CD4-positive, alpha-beta memory T cell (primary cell): ENCODE results near the gene GRM5. TPM values are rescaled to one million over a fixed set of nuclear protein-coding genes. Genes with fewer than 3 reads are reported as not detected.
A peak's percentile ranks its signal among the peaks of the same experiment; 100 is the strongest.

Experiments used
- CTCF ChIA-PET: fragments of 350-600 bp; sonication (Branson Sonifier 250); formaldehyde crosslinking; loops from one replicate; lab custom pipeline; 2021; ENCODE audit warnings: inconsistent platforms; ENCODE audit not compliant: partially characterized antibody; lab: Charles Lee
- POLR2A ChIA-PET: fragments of 350-600 bp; sonication (Branson Sonifier 250); formaldehyde crosslinking; loops from one replicate; lab custom pipeline; 2021; ENCODE audit not compliant: partially characterized antibody; lab: Charles Lee
- DNase-seq, 5 donors: peaks; one replicate each; pipeline versions ENCODE4 v3.0.0 to v3.0.0-alpha.2; 2020 to 2022; ENCODE audit warnings: mixed read lengths in 1 of 5
- H3K27ac ChIP-seq: one replicate; pipeline ENCODE4 v1.7.0; 2013; ENCODE audit warnings: low read depth, low read length
- H3K27me3 ChIP-seq: 2 replicates; pipeline ENCODE4 v1.7.0; 2013; ENCODE audit warnings: mild to moderate bottlenecking, low read length, moderate library complexity; ENCODE audit not compliant: insufficient read depth
- H3K36me3 ChIP-seq: 2 replicates; pipeline ENCODE4 v1.7.0; 2013; ENCODE audit warnings: mild to moderate bottlenecking, low read length, moderate library complexity; ENCODE audit not compliant: insufficient read depth
- H3K4me1 ChIP-seq: 2 replicates; pipeline ENCODE4 v1.7.0; 2013; ENCODE audit warnings: mild to moderate bottlenecking, low read length, moderate library complexity; ENCODE audit not compliant: insufficient read depth
- H3K4me3 ChIP-seq, 2 donors: one replicate each; pipeline ENCODE4 v1.7.0; 2013; ENCODE audit warnings: low read length in 2 of 2, mild to moderate bottlenecking in 1 of 2
- H3K9me3 ChIP-seq, 2 donors: one replicate each; pipeline ENCODE4 v1.7.0; 2013; ENCODE audit warnings: low read length in 2 of 2, control low read depth in 1 of 2; ENCODE audit not compliant: control insufficient read depth in 1 of 2
- H3K27ac Mint-ChIP-seq, 7 donors: one replicate each; pipeline ENCODE4 v1.8.0; 2020 to 2021; ENCODE audit warnings: mixed read lengths in 7 of 7, mild to moderate bottlenecking in 6 of 7, inconsistent platforms in 3 of 7, moderate library complexity in 3 of 7
- H3K27me3 Mint-ChIP-seq, 2 donors: one replicate each; pipeline ENCODE4 v1.8.0; 2020 to 2021; ENCODE audit warnings: mixed read lengths in 2 of 2
- H3K36me3 Mint-ChIP-seq, 2 donors: one replicate each; pipeline ENCODE4 v1.8.0; 2020 to 2021; ENCODE audit warnings: mixed read lengths in 2 of 2, inconsistent platforms in 1 of 2, mild to moderate bottlenecking in 1 of 2
- H3K4me1 Mint-ChIP-seq, 4 donors: one replicate each; pipeline ENCODE4 v1.8.0; 2020 to 2021; ENCODE audit warnings: mixed read lengths in 4 of 4, mild to moderate bottlenecking in 1 of 4
- H3K4me3 Mint-ChIP-seq, 8 donors: one replicate each; pipeline ENCODE4 v1.8.0; 2020 to 2021; ENCODE audit warnings: mixed read lengths in 8 of 8, mild to moderate bottlenecking in 7 of 8, moderate library complexity in 6 of 8, inconsistent platforms in 3 of 8
- H3K9me3 Mint-ChIP-seq, 8 donors: one replicate each; pipeline ENCODE4 v1.8.0; 2020 to 2021; ENCODE audit warnings: mixed read lengths in 8 of 8, mild to moderate bottlenecking in 5 of 8, inconsistent platforms in 3 of 8, moderate library complexity in 1 of 8
- intact Hi-C: fragments of 100-400 bp; cut with micrococcal nuclease; formaldehyde crosslinking; loops from one replicate; pipeline ENCODE4 v1.15.1; 2023
- polyA plus RNA-seq, 2 donors: library from polyadenylated mRNA; unstranded; fragments of 300-500 nt; fragmentation: Illumina TruSeq; gene quantifications; one replicate each; pipeline ENCODE4 v1.2.3, GENCODE V29; 2021
- total RNA-seq, 2 experiments: library from RNA; stranded (reverse); gene quantifications; one replicate each; pipeline ENCODE4 v1.2.3, GENCODE V29; 2021

The GRM5 gene
- total and polyA plus RNA-seq, 4 experiments from 2014 or later: not detected

DNA sequence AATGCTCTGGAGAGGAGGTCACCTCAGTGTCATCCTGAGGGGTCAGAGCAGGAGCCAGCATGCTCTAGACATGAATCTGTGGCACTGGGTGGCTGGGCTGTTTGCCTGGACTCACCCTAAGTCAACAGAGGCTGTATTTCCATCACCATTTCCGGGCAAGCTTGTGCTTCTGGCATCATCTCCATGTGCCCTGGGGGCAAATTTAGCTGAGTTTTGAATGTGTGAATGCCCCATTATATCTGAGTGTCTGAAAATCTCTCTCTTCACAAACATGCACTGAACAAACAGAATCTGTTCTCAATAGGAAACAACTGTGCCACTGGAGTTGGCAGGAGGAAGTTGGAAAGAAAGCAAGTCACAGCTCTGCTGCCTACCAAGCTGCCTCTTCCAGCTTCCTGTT, 356.2 kb downstream of the GRM5 start:
- intact Hi-C loops: no loop called here
- POLR2A ChIA-PET: no interaction called here
- CTCF ChIA-PET: no interaction called here

DNA sequence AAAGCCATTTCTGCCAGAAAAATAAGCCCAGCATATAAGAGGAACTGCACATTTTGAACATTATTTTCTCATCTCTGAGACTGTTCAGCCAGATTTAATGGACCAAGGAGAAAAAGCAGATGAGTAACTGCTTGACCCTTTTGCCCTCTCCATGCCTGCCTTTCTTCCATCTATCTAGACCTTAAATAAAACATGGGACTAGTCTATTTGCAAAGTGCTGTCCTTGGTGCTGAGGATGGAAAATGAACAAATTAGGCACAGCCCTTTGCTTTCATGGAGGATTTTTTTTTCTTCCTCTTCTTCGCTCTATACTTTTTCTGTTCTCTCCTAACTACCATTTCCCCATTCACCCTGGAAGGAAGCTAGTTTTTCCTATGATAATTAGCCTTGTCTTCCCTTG, 361.3 kb downstream of the GRM5 start:
- H3K27ac Mint-ChIP-seq: no peak overlapping the region
- intact Hi-C loops: no loop called here

More for the DNA sequence above, 356.2 kb downstream of the GRM5 start:
- no peak overlapping the region for H3K27ac ChIP-seq
- H3K4me3 ChIP-seq: no peak overlapping the region
- no peak for DNase-seq
- H3K4me3 Mint-ChIP-seq: no peak overlapping the region
- H3K9me3 ChIP-seq: no peaks in the 10 kb centered on the region
- H3K27me3 ChIP-seq: no peaks in the 10 kb centered on the region
- no peaks in the 10 kb centered on the region for H3K4me1 ChIP-seq
- H3K9me3 Mint-ChIP-seq: peaks cover 0 to 6% (median under 1%) of the 10 kb centered on the region in 8 donors
- no peaks in the 10 kb centered on the region for H3K4me1 Mint-ChIP-seq
- H3K36me3 ChIP-seq: no peaks in the 10 kb centered on the region
- H3K27ac Mint-ChIP-seq: no peak overlapping the region
- H3K36me3 Mint-ChIP-seq: no peaks in the 10 kb centered on the region
- no peaks in the 10 kb centered on the region for H3K27me3 Mint-ChIP-seq

DNA sequence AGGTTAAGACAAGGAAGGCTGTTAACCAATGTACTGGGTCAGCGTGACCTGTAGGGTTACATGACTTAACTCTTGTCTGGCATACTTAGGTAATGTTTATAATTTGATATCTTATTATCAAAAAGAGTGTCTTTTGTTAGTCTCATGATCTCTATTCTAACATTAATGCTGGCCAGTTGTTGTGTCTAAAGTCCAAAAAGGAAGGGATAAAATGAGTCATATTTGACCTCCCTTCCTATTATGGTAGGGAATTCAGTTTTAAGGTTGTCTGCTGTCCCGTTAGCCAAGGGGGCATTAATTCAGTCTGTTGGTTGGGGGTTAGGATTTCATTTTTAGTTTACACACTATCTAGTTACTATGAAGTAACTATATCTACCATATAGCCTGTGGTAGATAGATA, 364.0 kb downstream of the GRM5 start:
- H3K36me3 Mint-ChIP-seq: no peaks in the 10 kb centered on the region
- Histone ChIP-seq H3K27me3 (no peaks in the 10 kb centered on the region), H3K27ac (no peak overlapping the region), H3K4me1 (no peaks in the 10 kb centered on the region), H3K9me3 (no peaks in the 10 kb centered on the region), H3K4me3 (no peak overlapping the region), H3K36me3 (no peaks in the 10 kb centered on the region)
- no peak overlapping the region for H3K27ac Mint-ChIP-seq
- DNase-seq: no peak
- H3K27me3 Mint-ChIP-seq: peaks cover 0 to 1% of the 10 kb centered on the region in 2 donors
- intact Hi-C loops: no loop called here
- ChIA-PET CTCF (no interaction called here), POLR2A (no interaction called here)
- peaks cover 0 to 9% (median under 1%) of the 10 kb centered on the region in 8 donors for H3K9me3 Mint-ChIP-seq
- no peaks in the 10 kb centered on the region for H3K4me1 Mint-ChIP-seq
- no peak overlapping the region for H3K4me3 Mint-ChIP-seq

More for the DNA sequence above, 361.3 kb downstream of the GRM5 start:
- no peaks in the 10 kb centered on the region for H3K27me3 ChIP-seq
- Mint-ChIP-seq H3K27me3 (no peaks in the 10 kb centered on the region), H3K36me3 (no peaks in the 10 kb centered on the region), H3K4me1 (no peaks in the 10 kb centered on the region), H3K4me3 (no peak overlapping the region), H3K9me3 (peaks cover 0 to 9% (median under 1%) of the 10 kb centered on the region in 8 donors)
- CTCF ChIA-PET: no interaction called here
- no peak overlapping the region for H3K4me3 ChIP-seq
- POLR2A ChIA-PET: no interaction called here
- no peaks in the 10 kb centered on the region for H3K36me3 ChIP-seq
- no peaks in the 10 kb centered on the region for H3K9me3 ChIP-seq
- no peak overlapping the region for H3K27ac ChIP-seq
- no peaks in the 10 kb centered on the region for H3K4me1 ChIP-seq
- DNase-seq: no peak

DNA sequence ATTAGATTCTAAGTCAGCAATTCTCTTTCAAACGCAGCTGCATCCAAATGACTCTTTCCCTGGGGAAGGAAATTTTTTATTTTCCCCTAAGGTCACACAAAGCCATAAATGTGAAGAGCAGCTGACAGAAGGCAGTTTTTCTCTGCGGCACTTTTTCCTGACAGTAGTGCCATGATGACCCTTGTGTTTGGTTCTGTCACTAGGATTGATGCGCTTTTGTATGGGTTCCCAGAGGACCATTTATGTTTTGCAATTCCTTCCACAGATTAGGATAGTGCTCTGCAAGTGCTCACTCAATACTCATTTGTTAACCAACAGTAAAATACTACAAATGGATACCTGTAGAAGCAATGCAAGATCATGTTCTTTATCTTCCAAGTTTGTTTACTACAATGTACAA, 368.6 kb downstream of the GRM5 start:
- H3K27ac Mint-ChIP-seq: no peak overlapping the region
- intact Hi-C loops: no loop called here
- no peak for DNase-seq

DNA sequence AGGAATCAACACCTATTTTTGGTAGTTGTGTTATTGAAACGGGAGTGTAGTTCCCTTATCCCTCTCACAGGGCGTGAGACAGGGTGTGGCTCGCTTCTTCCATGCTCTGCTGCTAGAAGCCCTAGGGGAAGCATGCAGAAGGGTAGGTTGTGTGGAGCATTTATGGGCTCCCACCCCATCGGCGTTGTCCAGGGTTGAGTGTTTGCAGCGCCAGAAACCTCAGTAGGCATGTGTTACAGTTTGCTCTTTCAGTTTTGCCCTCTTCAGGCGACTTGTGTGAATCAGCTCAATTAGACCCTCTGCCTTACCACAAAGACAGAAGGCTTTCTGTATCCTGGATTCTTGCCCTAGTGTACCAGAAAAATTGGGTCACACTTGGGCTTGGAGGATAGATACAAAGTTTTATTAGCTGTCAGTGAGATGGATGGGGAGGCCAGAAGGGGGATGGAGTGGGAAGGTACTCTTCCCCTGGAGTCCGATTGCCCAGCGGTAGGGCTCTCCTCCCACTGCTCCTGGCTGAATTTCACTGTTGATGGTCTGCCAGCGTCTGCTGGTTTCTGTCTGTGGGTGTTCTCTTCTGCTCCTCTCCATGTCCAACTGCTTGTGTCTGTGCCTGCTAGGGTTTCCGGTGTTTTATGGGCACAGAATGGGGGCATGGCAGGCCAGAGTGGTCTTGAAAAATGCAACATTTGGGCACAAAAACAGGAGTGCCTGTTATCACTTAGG, 369.9 kb downstream of the GRM5 start:
- H3K36me3 ChIP-seq: no peaks in the 10 kb centered on the region
- ChIA-PET POLR2A (no interaction called here), CTCF (no interaction called here)
- no peaks in the 10 kb centered on the region for H3K27me3 ChIP-seq
- Mint-ChIP-seq H3K27ac (no peak overlapping the region), H3K4me1 (no peaks in the 10 kb centered on the region), H3K4me3 (no peak overlapping the region), H3K36me3 (no peaks in the 10 kb centered on the region), H3K27me3 (peaks cover 0 to 3% of the 10 kb centered on the region in 2 donors), H3K9me3 (peaks cover 0 to 3% (median 0%) of the 10 kb centered on the region in 8 donors)
- no peaks in the 10 kb centered on the region for H3K9me3 ChIP-seq
- no peak overlapping the region for H3K27ac ChIP-seq
- intact Hi-C loops: no loop called here
- H3K4me3 ChIP-seq: no peak overlapping the region
- H3K4me1 ChIP-seq: no peaks in the 10 kb centered on the region
- no peak for DNase-seq

More for the DNA sequence above, 368.6 kb downstream of the GRM5 start:
- POLR2A ChIA-PET: no interaction called here
- H3K9me3 ChIP-seq: no peaks in the 10 kb centered on the region
- CTCF ChIA-PET: interaction anchor here (1.4 kb wide), 1 partner anchor 10 kb away, joined by 3 read pairs; no protein-coding TSS in a partner anchor
- no peak overlapping the region for H3K4me3 ChIP-seq
- no peaks in the 10 kb centered on the region for H3K4me1 Mint-ChIP-seq
- peaks cover 0 to 1% of the 10 kb centered on the region in 2 donors for H3K27me3 Mint-ChIP-seq
- H3K4me3 Mint-ChIP-seq: no peak overlapping the region
- no peaks in the 10 kb centered on the region for H3K36me3 Mint-ChIP-seq
- no peaks in the 10 kb centered on the region for H3K4me1 ChIP-seq
- H3K36me3 ChIP-seq: no peaks in the 10 kb centered on the region
- peaks cover 0 to 5% (median 0%) of the 10 kb centered on the region in 8 donors for H3K9me3 Mint-ChIP-seq
- no peaks in the 10 kb centered on the region for H3K27me3 ChIP-seq
- no peak overlapping the region for H3K27ac ChIP-seq

DNA sequence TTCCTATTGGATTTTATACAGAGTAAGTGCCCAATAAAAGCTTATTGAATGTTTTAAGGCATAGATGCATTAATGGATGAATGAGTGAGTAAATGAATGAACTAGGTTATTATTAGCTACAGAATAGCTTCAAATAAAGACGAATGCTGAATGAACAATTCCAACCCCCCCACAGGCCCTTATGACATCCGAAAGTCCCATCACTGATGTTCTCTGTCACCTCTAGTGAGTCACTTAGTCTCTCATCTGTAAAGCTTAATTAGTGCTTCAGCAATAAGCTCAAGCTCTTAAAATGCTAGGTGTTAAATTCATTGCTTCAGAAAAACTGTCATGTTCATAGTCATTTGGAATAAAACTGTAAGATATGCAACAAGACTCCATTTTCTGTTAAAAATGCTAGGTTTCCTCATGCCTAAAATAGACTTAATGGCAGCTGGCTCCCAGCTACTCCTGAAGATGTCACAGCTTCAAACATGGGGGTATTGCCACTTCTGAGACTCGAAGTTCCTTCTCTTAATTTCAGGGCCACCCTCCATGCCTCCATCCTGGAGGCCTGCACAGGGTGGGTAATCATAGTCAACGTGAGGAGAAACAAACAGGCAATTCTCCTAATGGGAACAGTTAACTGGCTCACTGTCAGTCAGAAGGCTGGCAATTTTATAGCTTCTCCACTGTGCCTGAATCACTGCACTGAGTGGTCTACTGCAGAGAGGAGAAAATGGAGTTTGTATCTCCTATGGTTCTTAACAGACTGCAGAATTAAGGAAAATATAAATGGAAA, 373.3 kb downstream of the GRM5 start:
- H3K4me1 ChIP-seq: no peaks in the 10 kb centered on the region
- no peaks in the 10 kb centered on the region for H3K9me3 ChIP-seq
- peaks cover 0 to 2% of the 10 kb centered on the region in 2 donors for H3K27me3 Mint-ChIP-seq
- ChIA-PET CTCF (interaction anchor here (1.8 kb wide), 1 partner anchor 195 kb away, joined by 3 read pairs; no protein-coding TSS in a partner anchor), POLR2A (no interaction called here)
- DNase-seq: no peak
- H3K4me1 Mint-ChIP-seq: peaks cover 0 to 5% (median 0%) of the 10 kb centered on the region in 4 donors
- intact Hi-C loops: no loop called here
- H3K9me3 Mint-ChIP-seq: peaks cover 0 to 3% (median 0%) of the 10 kb centered on the region in 8 donors
- no peak overlapping the region for H3K27ac ChIP-seq
- no peaks in the 10 kb centered on the region for H3K27me3 ChIP-seq
- H3K36me3 ChIP-seq: no peaks in the 10 kb centered on the region
- H3K4me3 ChIP-seq: no peak overlapping the region
- H3K4me3 Mint-ChIP-seq: no peak overlapping the region
- no peak overlapping the region for H3K27ac Mint-ChIP-seq
- no peaks in the 10 kb centered on the region for H3K36me3 Mint-ChIP-seq

DNA sequence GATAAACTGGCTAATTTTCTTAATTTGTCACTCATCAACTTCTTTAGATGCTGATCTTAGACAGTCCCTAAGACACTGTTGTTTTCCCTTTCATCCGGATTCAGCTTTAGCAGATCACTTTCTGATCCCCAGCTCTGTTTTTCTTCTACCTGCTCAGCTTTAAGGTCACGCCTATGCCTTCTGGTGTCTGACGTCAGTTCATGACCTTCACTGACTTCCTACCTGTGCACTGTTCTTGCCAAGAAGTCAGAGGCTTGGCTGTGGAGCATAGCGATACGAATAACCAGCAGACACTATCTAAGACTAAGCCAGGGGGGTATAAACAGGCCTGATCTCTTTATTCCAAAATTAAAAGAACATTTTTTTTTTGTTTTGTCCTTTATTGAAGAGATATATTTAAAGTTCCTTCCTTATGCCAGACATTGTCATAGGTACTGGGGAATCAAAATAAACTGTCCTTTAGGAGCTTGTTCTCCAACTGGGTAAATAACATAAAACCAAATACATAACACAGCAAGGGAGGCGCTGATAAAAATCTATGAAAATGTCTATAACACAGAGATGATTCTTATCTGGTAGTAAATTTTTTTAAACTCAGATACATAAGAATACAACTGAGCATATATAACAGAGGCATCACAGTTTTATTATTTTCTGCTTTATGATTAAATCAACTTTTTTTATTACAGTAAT, 376.1 kb downstream of the GRM5 start:
- Histone ChIP-seq H3K4me1 (no peaks in the 10 kb centered on the region), H3K4me3 (no peak overlapping the region), H3K27me3 (no peaks in the 10 kb centered on the region), H3K27ac (no peak overlapping the region), H3K36me3 (no peaks in the 10 kb centered on the region), H3K9me3 (no peaks in the 10 kb centered on the region)
- intact Hi-C loops: no loop called here
- ChIA-PET POLR2A (no interaction called here), CTCF (no interaction called here)
- H3K27ac Mint-ChIP-seq: no peak overlapping the region
- peaks cover 0 to 12% (median 6%) of the 10 kb centered on the region in 8 donors for H3K9me3 Mint-ChIP-seq
- H3K27me3 Mint-ChIP-seq: peaks cover 0 to 2% of the 10 kb centered on the region in 2 donors
- H3K4me3 Mint-ChIP-seq: no peak overlapping the region
- peak in 1 of 5 donors; percentile 4 for DNase-seq
- H3K4me1 Mint-ChIP-seq: peaks cover 0 to 5% (median 0%) of the 10 kb centered on the region in 4 donors
- no peaks in the 10 kb centered on the region for H3K36me3 Mint-ChIP-seq
